ENCODE results near the gene KHDRBS1.

KHDRBS1 gene

GRCh38 chr1:32001863-32002262 is 11.8 kb upstream of the KHDRBS1 start:
- TF ChIP-seq CTCF (IDR thresholded peaks at IDR 0.05) = no peak

DNA sequence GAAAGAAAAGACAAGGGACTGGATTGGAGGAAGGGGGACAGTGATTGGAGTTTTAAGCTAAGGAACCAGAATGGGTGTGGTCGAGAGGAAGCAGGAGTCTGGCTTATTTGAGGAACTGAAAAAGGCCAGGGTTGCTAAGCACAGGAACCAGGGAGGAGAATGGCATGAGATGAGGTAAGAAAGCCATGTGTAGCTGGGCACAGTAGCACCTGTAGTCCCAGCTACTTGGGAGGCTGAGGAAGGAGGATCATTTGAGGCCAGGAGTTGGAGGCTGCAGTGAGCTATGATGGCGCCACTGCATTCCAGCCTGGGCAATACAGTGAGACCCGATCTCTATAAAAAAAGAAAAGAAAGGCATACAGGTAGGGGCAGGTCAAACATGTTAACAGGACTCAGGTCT is 8.1 kb upstream of the KHDRBS1 start:
- TF ChIP-seq CTCF (IDR thresholded peaks at IDR 0.05) = no peak

- TF ChIP-seq CTCF (IDR thresholded peaks at IDR 0.05) = no peak
Observed at GRCh38 chr1:32007591-32007940, 6.1 kb upstream of the KHDRBS1 start.

DNA sequence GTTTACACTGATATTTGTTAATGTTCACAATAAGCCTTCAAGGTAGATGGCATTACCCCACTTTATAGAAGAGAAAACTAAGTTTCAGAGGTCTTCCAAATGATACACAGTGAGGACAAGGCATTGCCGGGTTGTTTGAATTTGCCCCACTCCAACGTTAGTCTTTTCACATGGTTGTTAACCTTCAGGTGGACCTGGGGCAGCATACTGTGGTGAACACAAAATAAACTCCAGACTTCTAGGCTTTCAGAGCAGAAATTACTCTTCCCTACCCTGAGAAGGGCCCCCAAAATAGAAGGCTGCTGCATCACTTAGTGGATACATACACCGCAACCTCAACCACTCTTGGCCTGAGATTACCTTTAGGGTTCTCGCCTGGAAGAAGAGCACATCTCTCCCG is 3.4 kb upstream of the KHDRBS1 start:
- TF ChIP-seq CTCF (IDR thresholded peaks at IDR 0.05) = no peak

DNA sequence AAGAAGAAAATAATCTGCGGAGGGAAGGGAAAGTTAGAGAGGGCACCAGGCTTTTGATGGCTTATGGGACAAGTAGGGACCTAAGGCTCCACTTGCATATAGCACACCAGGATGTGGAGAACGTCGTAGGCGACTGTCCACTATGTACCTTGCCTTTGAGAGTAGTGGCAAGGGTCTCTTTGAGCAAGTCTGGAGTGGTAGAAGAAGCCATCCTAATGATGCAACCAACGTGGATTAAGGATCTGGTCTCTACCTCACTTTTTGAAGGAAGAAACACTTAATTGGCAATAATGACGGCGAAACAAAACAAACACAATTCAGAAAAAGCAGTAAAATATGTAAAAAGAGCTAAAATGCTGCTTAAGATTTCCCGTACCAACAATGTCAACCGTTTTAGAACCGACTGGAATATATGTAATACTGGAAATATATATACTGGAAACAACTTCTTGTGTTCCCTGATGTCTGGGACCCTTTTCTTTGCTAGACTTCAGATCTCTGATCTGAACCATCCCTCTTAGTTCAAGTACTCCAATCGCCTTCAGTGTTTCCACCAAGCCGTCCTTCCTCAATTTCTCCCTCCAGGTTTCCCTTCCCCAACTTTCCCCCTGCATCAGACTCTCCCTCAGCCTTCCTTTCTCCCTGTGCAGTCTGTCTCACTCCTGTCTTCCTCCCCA is 821 bp upstream of the KHDRBS1 start:
- no peak for TF ChIP-seq CTCF (IDR thresholded peaks at IDR 0.05)

- no peak for TF ChIP-seq CTCF (IDR thresholded peaks at IDR 0.05)
Observed at GRCh38 chr1:32014199-32014947, 705 bp downstream of the KHDRBS1 start.

DNA sequence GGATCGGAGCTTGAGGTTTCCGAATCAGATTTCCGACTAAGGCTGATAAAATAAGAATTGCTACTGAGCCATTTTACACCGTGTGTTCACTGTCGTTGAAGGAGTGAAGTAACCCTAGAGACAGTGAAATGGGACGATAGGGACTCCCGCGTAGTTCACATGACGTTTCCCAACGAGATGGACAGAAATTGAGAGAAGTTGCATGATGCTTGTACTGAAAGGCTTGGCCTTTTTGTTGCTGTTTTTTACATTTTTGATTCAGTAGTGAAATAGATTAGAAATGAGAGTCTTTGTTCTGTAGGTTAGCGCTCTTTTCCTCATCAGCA is 1.2 kb downstream of the KHDRBS1 start:
- TF ChIP-seq CTCF (IDR thresholded peaks at IDR 0.05) = no peak
